Natural killer cell (primary cell): Measurements from ENCODE around the gene TOM1. TPM values are rescaled to one million over a fixed set of nuclear protein-coding genes. Genes with fewer than 3 reads are reported as not detected.

Experiments used
- ATAC-seq, 3 donors: fragments of 150-1000 bp in 2 of 3; fragments of 200-7000 bp in 1 of 3; cut with Tn5 transposase; 1 replicate in 1 of 3; 2 replicates in 2 of 3; pipeline ENCODE4 v1.10.0; 2021; ENCODE audit warnings: mild to moderate bottlenecking in 2 of 3, moderate library complexity in 2 of 3
- DNase-seq, 2 donors: peaks; one replicate each; pipeline versions ENCODE4 v3.0.0 to v3.0.0-alpha.2; 2013 to 2021; ENCODE audit warnings: mixed read lengths in 1 of 2
- H3K27ac ChIP-seq: one replicate; pipeline ENCODE4 v1.5.1; 2013; ENCODE audit warnings: mild to moderate bottlenecking, low read length
- H3K27me3 ChIP-seq: one replicate; pipeline ENCODE4 v1.6.1; 2013; ENCODE audit warnings: low read length; ENCODE audit not compliant: control insufficient read depth, insufficient read depth
- H3K36me3 ChIP-seq: one replicate; pipeline ENCODE4 v1.6.1; 2013; ENCODE audit warnings: low read length; ENCODE audit not compliant: control insufficient read depth, insufficient read depth
- H3K4me1 ChIP-seq: one replicate; pipeline ENCODE4 v1.6.1; 2013; ENCODE audit warnings: low read length; ENCODE audit not compliant: control insufficient read depth, insufficient read depth
- H3K4me3 ChIP-seq: one replicate; pipeline ENCODE4 v1.5.1; 2013; ENCODE audit warnings: low read length
- H3K9me3 ChIP-seq: one replicate; pipeline ENCODE4 v1.6.1; 2013; ENCODE audit warnings: low read length; ENCODE audit not compliant: control insufficient read depth, insufficient read depth
- H3K27ac Mint-ChIP-seq, 2 donors: one replicate each; pipeline ENCODE4 v1.8.0; 2022; ENCODE audit warnings: mild to moderate bottlenecking in 2 of 2, mixed read lengths in 2 of 2, moderate library complexity in 1 of 2
- H3K27me3 Mint-ChIP-seq, 2 donors: one replicate each; pipeline ENCODE4 v1.8.0; 2022; ENCODE audit warnings: low read depth in 2 of 2, mixed read lengths in 2 of 2
- H3K36me3 Mint-ChIP-seq: one replicate; pipeline ENCODE4 v1.8.0; 2022; ENCODE audit warnings: mixed read lengths
- H3K4me1 Mint-ChIP-seq, 2 donors: one replicate each; pipeline ENCODE4 v1.8.0; 2022; ENCODE audit warnings: mixed read lengths in 2 of 2
- H3K4me3 Mint-ChIP-seq: one replicate; pipeline ENCODE4 v1.8.0; 2022; ENCODE audit warnings: mild to moderate bottlenecking, moderate library complexity, mixed read lengths
- H3K9me3 Mint-ChIP-seq, 2 donors: one replicate each; pipeline ENCODE4 v1.8.0; 2022; ENCODE audit warnings: mixed read lengths in 2 of 2
- CTCF ChIP-seq: fragments of 200-600 bp; IDR thresholded peaks from one replicate; pipeline ENCODE4 v1.8.0; 2022; ENCODE audit warnings: antibody characterized with exemption
- WGBS: methylation state at CpG from one replicate; pipeline ENCODE4 v1.1.7; 2013; ENCODE audit warnings: missing lambda C conversion rate; ENCODE audit not compliant: insufficient coverage; 5-methylcytosine and 5-hydroxymethylcytosine counted together
- intact Hi-C: fragments of 100-400 bp; cut with micrococcal nuclease; formaldehyde crosslinking; loops from one replicate; pipeline ENCODE4 v1.14.2; 2022
- total RNA-seq, 4 donors: library from RNA; stranded (reverse); fragments of 120-200 nt in 1 of 4; gene quantifications; one replicate each; pipeline versions ENCODE4 v1.2.3 to v1.2.4, GENCODE V29; 2013 to 2022

Gene TOM1
- total RNA-seq, 3 donors from 2014 or later (not counting 1 experiment from before 2014, with no cell fraction given): 102 to 132 (median 107) TPM

GRCh38 chr22:35332278-35332677 lies 32.6 kb downstream of the TOM1 start:
- Histone ChIP-seq H3K36me3 (peaks cover 57% of the 10 kb centered on the region), H3K4me1 (peaks cover 28% of the 10 kb centered on the region), H3K27me3 (no peaks in the 10 kb centered on the region), H3K27ac (no peak overlapping the region), H3K9me3 (no peaks in the 10 kb centered on the region), H3K4me3 (no peak overlapping the region)
- no peaks in the 10 kb centered on the region for H3K9me3 Mint-ChIP-seq
- TF ChIP-seq CTCF: no peak
- H3K36me3 Mint-ChIP-seq: no peaks in the 10 kb centered on the region
- ATAC-seq (no peak), DNase-seq (no peak)
- peaks cover 6 to 12% of the 10 kb centered on the region in 2 donors for H3K4me1 Mint-ChIP-seq
- H3K27ac Mint-ChIP-seq: no peak overlapping the region
- no peaks in the 10 kb centered on the region for H3K27me3 Mint-ChIP-seq
- intact Hi-C loops: no loop called here
- WGBS: 87% methylated on average over 6 of the region's 6 CpGs
- no peak overlapping the region for H3K4me3 Mint-ChIP-seq

- Mint-ChIP-seq H3K27ac (no peak overlapping the region), H3K4me1 (peaks cover 6 to 16% of the 10 kb centered on the region in 2 donors), H3K27me3 (no peaks in the 10 kb centered on the region), H3K36me3 (no peaks in the 10 kb centered on the region), H3K9me3 (no peaks in the 10 kb centered on the region), H3K4me3 (no peak overlapping the region)
- no peak for ATAC-seq
- peaks cover 52% of the 10 kb centered on the region for H3K36me3 ChIP-seq
- H3K4me3 ChIP-seq: no peak overlapping the region
- H3K9me3 ChIP-seq: no peaks in the 10 kb centered on the region
- DNase-seq: no peak
- H3K4me1 ChIP-seq: peaks cover 25% of the 10 kb centered on the region
- intact Hi-C loops: no loop called here
- 85% methylated on average over 7 of the region's 7 CpGs for WGBS
- no peak overlapping the region for H3K27ac ChIP-seq
- TF ChIP-seq CTCF: no peak
- H3K27me3 ChIP-seq: no peaks in the 10 kb centered on the region
These were observed 33.5 kb downstream of the TOM1 start for GRCh38 chr22:35333220-35333619.

GRCh38 chr22:35334004-35334403 lies 34.3 kb downstream of the TOM1 start:
- DNase-seq: no peak
- Mint-ChIP-seq H3K9me3 (no peaks in the 10 kb centered on the region), H3K36me3 (no peaks in the 10 kb centered on the region), H3K27ac (no peak overlapping the region), H3K4me1 (peaks cover 6 to 16% of the 10 kb centered on the region in 2 donors), H3K4me3 (no peak overlapping the region), H3K27me3 (no peaks in the 10 kb centered on the region)
- Histone ChIP-seq H3K9me3 (no peaks in the 10 kb centered on the region), H3K4me1 (peaks cover 17% of the 10 kb centered on the region), H3K36me3 (peaks cover 52% of the 10 kb centered on the region), H3K4me3 (no peak overlapping the region), H3K27me3 (no peaks in the 10 kb centered on the region), H3K27ac (no peak overlapping the region)
- ATAC-seq: no peak
- 22% methylated on average over 9 of the region's 9 CpGs for WGBS
- intact Hi-C loops: no loop called here
- no peak for TF ChIP-seq CTCF

GRCh38 chr22:35335468-35335867 lies 35.8 kb downstream of the TOM1 start:
- no peaks in the 10 kb centered on the region for H3K9me3 ChIP-seq
- H3K4me1 ChIP-seq: peaks cover 2% of the 10 kb centered on the region
- ATAC-seq (no peak), DNase-seq (no peak)
- intact Hi-C loops: no loop called here
- no peak overlapping the region for H3K27ac ChIP-seq
- Mint-ChIP-seq H3K36me3 (no peaks in the 10 kb centered on the region), H3K4me1 (peaks cover 0 to 10% of the 10 kb centered on the region in 2 donors), H3K9me3 (no peaks in the 10 kb centered on the region), H3K27ac (no peak overlapping the region), H3K4me3 (no peak overlapping the region), H3K27me3 (no peaks in the 10 kb centered on the region)
- no peak overlapping the region for H3K4me3 ChIP-seq
- no peak for TF ChIP-seq CTCF
- no peaks in the 10 kb centered on the region for H3K27me3 ChIP-seq
- peaks cover 48% of the 10 kb centered on the region for H3K36me3 ChIP-seq
- 91% methylated on average over 7 of the region's 7 CpGs for WGBS
